ENCODE data around the gene CIBAR2.
"Not testable (repeated sequence)": the region's sequence is repeated elsewhere in the genome, so short reads cannot be mapped to it uniquely, and the experiment has no call there.

Gene CIBAR2

DNA sequence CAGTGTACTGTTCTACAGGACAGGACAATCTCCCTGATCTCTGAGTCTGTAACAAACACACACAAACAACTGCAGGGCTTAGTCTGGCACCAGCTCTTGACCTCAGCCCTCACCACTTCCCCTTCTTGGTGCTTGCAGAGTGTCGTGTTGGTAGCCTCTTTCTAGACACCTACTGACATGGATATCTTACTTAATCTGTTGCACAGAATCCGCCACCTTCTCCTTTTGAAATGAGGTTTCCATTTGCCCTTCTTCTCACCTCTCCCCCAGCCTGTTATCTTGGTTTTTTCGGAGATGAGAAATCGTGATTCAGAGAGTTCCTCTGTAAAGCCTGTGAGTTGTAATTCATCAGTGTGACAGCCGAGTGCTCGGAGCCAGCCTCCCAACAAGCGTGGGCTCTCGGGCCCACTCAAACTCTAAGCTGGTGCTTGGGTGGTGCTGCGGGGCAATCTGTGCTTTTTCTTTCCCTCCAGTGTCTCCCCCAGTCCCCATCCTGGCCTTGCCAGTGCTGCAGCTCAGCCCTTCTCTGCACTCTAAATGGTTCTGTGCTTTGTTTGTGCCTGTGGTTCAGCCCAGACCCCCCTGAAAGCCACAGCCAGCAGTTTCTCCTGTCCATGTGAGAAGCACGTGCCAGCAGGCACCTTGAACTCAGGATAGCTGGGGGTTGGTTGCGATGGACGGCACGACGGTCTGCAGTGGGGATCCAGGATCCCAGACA is 56.6 kb downstream of the CIBAR2 start:
- in situ Hi-C loops (cut with HindIII; ENCODE audit: low pct_ligation_motif_present, low pct_unique_long_range_greater_than_20kb, low sequenced_read_pairs): no loop called here
- peak; percentile 43 for DNase-seq

DNA sequence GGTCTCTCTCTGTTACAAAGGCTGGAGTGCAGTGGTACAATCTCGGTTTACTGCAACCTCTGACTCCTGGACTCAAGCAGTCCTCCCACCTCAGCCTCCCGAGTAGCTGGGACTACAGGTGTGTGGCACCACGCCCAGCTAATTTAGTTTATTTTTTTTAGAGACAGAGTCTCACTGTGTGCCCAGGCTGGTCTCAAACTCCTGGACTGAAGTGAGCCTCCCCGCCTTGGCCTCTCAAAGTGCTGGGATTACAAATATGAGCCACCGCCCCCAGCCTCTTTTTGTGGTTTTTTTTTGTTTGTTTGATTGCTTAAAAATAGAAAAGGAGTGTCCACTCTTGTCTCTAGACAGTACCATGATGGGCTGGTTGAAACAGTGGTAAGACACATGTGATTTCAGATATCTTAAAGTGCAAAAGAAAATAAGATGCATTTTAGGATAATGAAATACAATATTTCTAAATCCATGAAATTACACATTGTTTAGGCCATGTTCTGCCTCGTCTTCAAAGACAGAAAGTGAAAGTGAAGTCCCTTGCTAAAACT is 57.3 kb downstream of the CIBAR2 start:
- no peak for DNase-seq
- in situ Hi-C loops (cut with HindIII; ENCODE audit: low pct_ligation_motif_present, low pct_unique_long_range_greater_than_20kb, low sequenced_read_pairs): no loop called here

DNA sequence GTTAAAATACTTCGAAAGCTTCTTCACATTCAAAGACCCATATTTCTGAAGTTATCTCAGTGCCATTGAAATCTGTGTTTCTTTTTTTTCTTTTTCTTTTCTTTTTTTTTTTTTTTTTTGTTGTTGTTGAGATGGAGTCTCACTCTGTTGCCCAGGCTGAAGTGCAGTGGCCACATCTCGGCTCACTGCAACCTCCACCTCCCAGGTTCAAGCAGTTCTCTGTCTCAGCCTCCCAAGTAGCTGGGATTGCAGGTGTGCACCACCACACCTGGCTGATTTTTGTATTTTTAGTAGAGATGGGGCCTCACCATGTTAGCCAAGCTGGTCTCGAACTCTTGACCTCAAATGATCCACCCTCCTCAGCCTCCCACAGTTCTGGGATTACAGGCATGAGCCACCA is 58.0 kb downstream of the CIBAR2 start:
- in situ Hi-C loops (cut with HindIII; ENCODE audit: low pct_ligation_motif_present, low pct_unique_long_range_greater_than_20kb, low sequenced_read_pairs); DNase-seq: not testable (repeated sequence)

DNA sequence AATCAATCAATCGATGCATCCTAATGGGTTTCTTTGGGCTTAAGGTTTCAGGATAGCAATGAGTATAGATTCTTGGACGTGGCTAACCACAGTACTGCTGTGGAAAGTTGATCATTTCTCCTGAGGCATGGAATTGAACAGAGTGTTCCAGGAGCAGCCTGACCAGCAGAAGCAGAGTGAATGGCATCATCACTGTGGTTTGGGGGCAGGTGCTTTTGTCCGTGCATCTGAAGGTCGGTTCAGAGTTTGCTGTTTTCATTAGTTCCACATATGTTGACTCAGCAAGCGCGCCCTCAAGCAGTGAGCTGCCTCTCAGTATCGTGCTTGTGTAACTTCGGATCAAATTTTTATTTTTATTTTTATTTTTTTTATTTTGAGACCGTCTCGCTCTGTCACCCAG is 59.7 kb downstream of the CIBAR2 start:
- DNase-seq: no peak
- in situ Hi-C loops (cut with HindIII; ENCODE audit: low pct_ligation_motif_present, low pct_unique_long_range_greater_than_20kb, low sequenced_read_pairs): no loop called here

DNA sequence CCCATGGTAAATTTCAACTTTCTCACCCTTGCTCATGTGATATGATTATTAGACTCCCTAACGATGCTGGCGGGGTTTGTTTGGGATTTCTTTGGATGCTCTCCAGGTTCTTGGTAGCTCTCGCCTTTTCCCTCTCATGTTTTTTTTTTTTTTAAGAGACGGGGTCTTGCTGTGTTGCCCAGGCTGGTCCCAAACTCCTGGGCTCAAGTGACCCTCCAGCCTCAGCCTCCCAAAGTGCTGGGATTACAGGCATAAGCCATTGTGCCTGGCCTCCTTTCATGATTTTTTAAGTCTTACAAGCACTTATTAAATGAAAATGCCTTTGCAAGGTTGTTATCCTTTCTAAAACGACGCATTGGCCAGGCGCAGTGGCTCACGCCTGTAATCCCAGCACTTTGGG is 60.6 kb downstream of the CIBAR2 start:
- in situ Hi-C loops (cut with HindIII; ENCODE audit: low pct_ligation_motif_present, low pct_unique_long_range_greater_than_20kb, low sequenced_read_pairs): no loop called here
- DNase-seq: no peak

DNA sequence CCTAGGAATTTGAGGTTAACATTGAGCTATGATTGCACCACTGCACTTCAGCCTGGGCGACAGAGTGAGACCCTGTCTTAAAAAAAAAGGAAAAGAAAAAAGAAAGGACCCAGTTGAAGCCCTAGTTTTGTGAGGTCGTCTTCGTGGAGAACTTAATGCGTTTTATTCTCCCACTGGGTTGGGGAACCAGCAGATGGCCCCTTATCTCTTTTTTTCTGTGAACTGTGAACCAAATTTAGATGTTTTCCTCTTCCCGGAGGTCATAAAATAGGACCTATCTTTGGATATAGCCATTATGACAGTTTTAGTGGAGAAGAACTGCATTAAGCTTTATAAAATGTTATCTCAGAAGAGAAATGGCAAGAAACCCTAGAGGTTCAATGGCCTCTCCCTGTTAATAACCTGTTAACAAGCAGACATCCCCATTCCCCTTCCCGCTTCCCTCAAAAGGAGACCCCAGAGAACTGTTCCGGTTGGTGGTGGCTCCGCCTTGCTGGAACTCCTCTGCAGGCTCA is 61.1 kb downstream of the CIBAR2 start:
- in situ Hi-C loops (cut with HindIII; ENCODE audit: low pct_ligation_motif_present, low pct_unique_long_range_greater_than_20kb, low sequenced_read_pairs): no loop called here
- no peak for DNase-seq

DNA sequence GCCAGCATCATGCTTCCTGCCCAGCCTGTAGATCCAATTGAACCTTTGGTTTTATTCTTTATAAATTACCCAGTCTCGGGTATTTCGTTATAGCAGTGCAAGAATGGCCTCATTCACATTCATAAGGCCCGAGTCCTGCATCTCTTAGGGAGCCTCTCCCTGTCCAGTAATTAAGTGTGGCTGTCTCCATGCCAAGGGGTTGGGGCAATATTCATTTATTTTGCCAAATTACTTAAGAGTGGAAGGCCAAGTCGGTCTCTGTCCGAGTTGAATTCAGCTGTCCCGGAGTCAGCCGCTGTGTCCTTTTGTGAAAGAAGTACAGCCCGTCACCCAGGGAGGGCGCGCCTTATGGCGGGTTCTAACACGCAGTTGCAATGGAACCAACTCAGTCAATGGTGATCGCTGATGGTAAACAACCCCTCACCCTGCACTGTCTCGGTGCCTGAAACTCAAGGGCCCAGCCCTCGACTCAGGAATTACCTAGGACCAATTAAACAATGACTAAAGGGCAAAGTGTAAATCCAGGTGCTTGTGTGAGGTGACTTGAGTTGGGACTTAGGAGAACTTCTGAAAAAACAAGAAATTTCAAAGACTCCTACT is 62.5 kb downstream of the CIBAR2 start:
- DNase-seq: no peak
- in situ Hi-C loops (cut with HindIII; ENCODE audit: low pct_ligation_motif_present, low pct_unique_long_range_greater_than_20kb, low sequenced_read_pairs): no loop called here

DNA sequence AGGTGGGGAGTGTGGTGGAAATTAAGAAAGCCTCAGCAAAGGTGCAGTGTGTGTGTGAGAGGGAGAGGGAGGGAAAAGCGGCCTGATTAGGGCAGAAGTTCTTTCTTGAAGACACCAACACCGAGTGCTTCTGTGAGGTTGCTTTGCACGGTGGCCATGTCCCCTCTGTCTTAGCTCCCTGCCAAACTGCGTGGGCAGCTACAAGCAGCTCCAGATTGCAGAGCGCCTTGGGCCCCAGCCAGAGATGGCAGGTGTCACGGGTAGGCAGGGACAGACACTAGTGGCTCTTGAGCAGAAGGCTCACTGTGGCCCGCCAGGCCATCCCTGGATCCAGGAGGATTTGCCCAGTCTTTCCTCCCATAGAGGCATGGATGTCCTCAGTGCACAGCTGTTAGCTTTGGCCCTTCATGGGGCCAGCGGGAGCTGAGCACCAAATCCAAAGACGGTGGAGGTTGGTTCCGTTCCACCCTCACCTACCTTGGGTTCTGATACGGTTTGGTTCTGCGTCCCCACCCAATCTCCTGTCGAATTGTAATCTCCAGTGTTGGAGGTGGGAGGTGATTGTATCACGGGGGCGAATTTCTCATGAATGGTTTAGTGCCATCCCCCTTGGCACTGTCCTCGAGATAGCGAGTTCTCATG is 63.2 kb downstream of the CIBAR2 start:
- DNase-seq: no peak
- in situ Hi-C loops (cut with HindIII; ENCODE audit: low pct_ligation_motif_present, low pct_unique_long_range_greater_than_20kb, low sequenced_read_pairs): no loop called here

All from ACHN (cell line).